H54 (cell line): ENCODE measurements around the gene NSG2.

Experiments
- DNase-seq: peaks from one replicate; pipeline ENCODE4 v3.0.0; 2011; ENCODE audit warnings: low spot score, mixed read lengths; ENCODE audit not compliant: insufficient read length
- FAIRE-seq: peaks from 3 replicates; lab custom pipeline; 2011; peaks lifted over from hg19 to GRCh38; lab: Jason Lieb, UNC
- POLR2A ChIP-seq: IDR thresholded peaks from 2 replicates; pipeline ENCODE4 v1.6.1; 2011; ENCODE audit warnings: low read depth, mild to moderate bottlenecking, low read length

The NSG2 gene

DNA sequence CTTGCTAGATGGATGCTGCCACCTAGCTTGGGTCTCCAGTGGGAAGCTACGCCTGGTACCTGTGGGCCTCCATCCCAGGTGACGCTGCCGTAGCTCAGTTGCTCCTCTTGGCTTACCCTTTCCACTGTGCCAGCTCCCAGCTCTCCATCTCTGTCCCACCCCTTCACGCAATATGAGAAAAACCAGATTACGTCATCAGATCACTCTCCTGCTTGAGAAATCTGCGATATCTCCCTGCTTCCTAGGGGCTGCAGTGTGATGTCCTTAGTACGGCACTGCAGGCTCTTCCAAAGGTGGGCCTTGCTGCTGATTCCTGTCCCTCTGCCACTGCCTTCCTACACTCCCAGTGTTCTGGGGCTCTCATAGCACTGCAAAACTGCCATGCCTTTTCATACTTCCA is 28.9 kb downstream of the NSG2 start:
- FAIRE-seq (no peak), DNase-seq (no peak)
- no peak for TF ChIP-seq POLR2A

DNA sequence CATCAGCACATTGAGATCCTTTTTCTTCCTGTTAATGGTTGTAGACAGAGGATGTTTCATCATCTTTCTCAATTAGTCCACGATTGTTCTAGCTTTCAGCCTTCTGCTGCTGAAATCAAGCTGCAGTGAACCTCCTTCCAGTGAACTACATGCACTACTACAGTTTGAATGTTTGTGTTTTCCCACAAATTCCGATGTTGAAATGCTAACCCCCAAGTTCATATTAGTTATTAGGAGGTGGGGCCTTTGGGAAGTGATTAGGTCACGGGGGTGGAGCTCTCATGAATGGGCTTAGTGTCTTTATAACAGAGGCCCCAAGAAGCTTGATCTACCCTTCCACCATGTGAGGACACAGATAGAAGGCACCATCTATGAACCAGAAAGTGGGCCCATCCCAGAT is 32.9 kb downstream of the NSG2 start:
- no peak for FAIRE-seq
- DNase-seq, result no peak
- TF ChIP-seq POLR2A, result no peak

DNA sequence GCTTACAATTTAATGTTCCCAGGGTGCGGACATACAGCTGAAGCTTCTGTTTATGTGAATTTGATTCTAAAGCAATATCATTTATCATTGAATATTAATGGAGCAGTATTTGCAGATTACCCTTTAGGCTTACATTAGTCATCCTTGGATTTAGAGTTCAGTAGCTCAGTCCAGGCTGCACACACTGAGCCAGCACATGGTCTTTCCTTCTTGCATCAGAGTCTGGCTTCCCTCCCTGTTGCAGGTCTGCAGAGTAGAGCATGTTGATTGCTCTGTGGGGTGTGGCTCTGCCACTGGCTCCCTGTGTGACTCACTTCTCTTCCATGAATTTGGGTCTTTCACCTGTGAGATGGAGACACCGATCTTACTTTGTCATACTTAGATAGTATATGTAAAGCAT is 36.8 kb downstream of the NSG2 start:
- FAIRE-seq, result no peak
- no peak for TF ChIP-seq POLR2A
- no peak for DNase-seq

DNA sequence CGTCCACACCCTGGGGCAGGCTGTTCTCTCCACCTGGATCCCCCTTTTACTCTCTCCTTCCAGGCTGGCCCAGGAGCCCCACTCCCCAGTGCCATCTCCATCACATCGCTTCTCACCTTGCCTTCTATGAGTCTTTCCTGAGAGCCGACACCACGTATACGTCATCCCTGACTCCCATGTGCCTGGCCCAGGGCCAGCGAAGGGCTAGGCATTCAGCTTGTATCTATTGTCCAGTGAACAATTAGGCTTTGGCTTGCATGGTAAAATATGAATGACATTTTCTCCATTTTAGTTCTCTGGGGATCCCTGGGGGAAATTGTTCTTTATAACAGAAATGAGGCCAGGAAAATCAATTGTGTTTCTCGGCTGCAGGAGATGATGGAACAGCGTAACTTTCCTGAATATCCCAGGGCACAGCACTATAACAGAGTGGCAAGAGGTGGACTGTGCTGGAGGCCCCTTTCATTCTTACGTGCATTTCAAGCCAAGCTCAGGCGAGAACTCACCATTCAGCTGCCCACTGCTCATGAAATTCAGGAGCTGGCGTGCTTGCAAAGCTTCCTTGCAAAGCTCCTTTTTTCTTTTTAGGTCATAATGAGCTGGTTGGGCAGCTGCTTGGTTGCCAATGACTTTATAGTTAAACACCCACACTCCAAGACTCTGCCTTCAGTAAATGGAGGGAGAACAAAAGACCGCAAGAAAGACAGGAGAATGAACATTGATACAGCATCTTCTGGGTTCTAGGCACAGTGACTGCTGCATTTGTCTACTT is 37.7 kb downstream of the NSG2 start:
- no peak for FAIRE-seq
- no peak for TF ChIP-seq POLR2A
- DNase-seq, result no peak

DNA sequence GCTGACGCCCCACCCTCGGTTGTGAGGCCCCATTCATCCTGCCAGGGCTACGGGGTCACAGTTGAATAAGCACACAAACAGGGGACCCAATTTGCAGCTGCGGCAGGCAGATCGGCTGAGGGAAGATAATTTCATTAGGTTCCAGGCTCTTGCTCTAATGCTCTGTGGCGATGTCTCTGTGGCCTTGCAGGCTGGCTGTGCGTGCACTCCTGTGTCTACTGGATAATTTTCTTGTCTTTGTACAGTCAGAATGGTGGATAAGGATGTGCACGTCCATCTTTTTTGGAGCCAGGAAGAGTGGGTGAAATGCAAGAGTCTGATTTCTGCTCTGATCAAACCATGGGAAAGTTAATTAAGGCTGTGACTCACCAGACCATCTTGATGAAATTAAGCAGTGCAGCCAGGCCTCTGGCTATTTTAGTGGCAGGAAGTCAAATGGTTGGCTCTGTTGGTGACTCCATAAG is 39.2 kb downstream of the NSG2 start:
- DNase-seq (no peak), FAIRE-seq (no peak)
- TF ChIP-seq POLR2A, result no peak

DNA sequence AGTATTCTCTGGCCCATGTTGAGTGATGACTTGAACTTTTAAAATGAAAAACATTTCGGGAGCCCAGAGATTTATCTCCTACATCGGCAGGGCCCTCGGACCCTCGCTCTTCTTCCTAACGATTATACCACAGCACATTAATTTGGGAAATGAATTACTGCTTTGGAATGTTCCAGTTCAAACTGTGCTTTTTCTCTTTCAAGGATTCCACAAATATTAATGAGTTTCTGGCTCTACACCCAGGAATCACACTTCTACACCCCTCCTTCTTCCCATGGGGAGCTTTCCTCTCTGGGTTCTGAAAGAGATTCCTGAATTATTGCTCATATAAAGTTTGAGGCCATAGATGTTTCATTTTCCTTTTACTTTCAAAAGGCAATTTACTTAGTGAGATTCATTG is 41.2 kb downstream of the NSG2 start:
- FAIRE-seq (no peak), DNase-seq (no peak)
- no peak for TF ChIP-seq POLR2A

DNA sequence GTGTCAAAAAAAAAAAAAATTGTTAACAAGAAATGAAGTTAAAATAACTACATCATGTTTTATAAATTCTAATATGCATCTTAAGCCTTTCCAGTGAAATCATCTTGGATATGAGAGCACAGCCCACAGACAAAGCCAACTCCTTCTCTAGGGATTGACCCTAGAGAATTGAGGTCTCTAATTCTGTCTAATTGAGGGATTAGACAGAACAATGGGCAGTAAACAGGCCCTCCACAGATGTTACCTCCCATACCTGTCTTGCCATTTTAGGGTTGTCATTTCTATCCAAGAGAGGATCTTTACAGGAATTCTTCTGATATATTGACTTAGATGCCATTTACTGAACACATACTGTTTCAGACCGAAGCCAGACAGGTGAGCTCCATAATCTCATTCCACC is 42.3 kb downstream of the NSG2 start:
- TF ChIP-seq POLR2A, result no peak
- DNase-seq, result no peak
- FAIRE-seq, result no peak

DNA sequence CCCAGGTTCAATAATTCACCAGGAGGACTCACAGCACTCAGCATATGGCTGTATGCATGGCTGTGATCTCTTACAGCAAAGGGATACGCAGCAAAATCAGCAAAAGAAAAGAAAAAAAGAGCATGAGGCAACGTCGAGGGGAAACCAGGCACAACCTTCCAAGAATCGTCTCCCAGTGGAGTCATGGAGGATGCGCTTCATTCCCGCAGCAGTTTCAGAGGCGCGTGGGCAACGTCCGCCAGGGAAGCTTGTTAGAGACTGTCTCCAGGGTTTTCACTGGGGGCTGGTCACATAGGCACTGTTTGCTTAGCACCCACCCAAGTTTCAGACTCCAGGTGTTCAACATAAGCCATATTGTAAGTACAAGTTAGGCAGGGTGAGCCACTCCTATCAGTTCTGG is 44.6 kb downstream of the NSG2 start:
- no peak for DNase-seq
- FAIRE-seq, result no peak
- TF ChIP-seq POLR2A, result no peak

DNA sequence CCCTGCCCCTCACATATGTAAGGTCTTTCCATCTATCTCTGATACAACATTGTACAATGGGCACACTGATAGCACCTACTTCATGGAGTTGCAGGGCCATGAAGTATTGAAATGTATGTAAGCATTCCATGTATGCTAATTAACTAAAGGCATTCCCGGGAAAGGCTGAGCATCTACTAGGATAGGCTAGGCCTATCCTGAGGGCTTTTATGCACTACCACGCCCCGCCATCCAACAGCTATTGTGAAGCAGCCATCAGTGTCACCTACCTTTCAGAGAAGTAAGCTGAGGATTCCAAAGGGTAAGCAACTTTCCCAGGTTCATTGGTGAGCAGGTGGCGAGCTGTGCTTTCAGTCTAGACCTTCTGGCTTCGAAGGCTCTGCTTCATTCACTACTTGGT is 47.6 kb downstream of the NSG2 start:
- DNase-seq, result no peak
- no peak for TF ChIP-seq POLR2A
- FAIRE-seq, result no peak

DNA sequence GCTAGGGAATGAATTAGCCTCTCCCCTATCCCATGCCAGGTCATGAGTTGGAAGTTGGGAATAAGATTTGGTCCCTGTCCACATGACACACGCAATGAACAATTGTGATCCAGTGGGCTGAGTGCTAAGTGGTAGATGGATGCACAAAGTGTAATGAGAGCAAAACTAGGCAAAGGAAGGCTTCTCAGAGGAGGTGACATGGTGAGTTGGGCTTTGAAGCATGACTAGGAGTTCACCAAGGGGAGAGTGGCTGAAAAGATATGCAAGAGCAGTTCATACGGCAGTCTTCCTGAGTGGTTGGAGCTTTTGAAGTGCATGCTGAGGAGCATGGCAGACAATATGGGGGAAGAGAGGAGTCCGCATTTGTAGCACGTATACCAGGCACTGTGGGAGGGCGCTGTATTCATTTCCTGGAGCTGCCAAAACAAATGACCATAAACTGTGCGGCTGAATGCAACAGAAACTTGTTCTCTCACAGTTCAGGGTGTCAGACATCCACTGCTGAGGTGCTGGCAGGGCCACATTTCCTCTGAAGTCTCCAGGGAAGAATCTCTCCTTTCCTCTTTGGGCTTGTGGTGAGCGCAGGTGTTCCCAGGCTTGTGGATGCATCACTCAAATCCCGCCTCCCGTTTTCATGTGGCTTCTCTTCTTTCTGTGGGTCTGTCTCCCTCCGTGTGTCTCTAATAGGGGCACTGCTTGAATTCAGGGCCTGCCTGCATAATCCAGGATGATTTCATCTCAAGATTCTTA is 49.5 kb downstream of the NSG2 start:
- DNase-seq, result no peak
- no peak for FAIRE-seq
- TF ChIP-seq POLR2A, result no peak

DNA sequence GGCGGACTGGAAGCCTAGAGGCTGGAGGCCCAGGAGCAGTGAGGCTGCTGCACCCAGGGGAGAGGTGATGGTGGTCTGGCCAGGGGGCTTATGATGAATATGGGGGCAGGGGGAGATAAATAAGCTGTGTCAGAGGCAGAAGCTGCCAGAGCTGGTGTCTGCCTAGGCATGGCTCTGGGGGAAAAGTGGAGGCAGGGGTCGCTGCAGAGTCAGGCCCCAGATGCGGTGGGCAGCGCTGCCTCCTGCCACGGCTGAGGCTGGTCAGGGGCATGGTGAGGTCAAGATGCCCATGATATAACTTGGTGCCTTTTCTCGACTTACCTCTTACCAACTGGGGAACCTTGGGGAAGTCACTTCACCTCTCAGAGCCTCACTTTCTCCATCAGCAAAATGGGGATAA is 51.1 kb downstream of the NSG2 start:
- FAIRE-seq (no peak), DNase-seq (no peak)
- no peak for TF ChIP-seq POLR2A

DNA sequence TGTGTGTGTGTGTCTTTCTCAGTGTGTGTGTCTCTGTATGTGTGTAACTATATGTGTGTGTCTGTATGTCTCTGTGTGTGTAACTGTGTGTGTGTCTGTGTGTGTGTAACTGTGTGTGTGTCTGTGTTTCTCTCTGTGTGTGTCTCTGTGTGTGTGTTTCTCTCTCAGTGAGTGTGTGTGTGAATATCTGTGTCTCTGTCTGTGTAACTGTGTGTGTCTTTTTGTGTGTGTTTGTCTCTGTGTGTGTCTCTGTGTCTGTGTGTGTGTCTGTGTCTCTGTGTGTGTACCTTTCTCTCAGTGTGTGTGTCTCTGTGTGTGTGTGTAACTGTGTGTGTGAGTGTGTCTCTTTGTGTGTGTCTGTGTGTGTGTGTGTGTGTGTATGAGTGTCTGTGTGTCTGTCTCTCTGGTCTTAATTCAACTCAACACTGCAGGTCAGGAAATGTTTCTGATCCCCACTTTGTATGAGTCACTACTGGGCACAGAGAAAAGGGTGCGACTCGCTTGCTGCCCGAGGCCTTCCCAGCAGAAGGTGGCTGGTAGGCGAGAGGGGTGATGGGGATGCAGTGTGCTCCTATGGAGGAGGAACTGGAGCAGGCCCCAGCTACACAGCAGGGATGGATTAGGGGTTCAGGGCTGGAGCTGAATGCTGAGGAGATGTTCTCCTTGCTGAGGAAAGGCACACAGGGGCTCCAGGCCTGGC is 52.1 kb downstream of the NSG2 start:
- peak; percentile 41; the same call in 1 of the 2 replicates for TF ChIP-seq POLR2A
- peak; percentile 47 for DNase-seq
- no peak for FAIRE-seq

DNA sequence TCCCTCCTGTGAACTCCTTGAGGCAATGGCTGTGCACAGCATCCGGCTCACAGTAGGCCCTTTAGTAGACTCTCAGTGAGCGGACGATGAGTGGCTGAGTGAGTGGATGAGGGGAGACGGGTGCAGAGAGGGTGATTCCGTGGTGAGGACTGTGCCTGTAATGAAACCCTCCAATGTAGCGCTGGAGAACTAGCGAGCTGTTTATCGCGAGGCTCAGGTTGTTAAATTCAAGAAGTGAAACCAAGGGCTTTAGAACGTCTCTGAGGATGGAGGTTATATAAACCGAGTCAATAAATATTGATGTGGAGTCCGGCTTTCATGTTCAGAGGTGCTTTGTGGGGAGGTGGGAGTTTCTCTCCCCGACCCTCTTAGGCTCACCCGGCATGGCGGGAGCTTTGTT is 53.2 kb downstream of the NSG2 start:
- TF ChIP-seq POLR2A, result no peak
- FAIRE-seq (no peak), DNase-seq (no peak)

DNA sequence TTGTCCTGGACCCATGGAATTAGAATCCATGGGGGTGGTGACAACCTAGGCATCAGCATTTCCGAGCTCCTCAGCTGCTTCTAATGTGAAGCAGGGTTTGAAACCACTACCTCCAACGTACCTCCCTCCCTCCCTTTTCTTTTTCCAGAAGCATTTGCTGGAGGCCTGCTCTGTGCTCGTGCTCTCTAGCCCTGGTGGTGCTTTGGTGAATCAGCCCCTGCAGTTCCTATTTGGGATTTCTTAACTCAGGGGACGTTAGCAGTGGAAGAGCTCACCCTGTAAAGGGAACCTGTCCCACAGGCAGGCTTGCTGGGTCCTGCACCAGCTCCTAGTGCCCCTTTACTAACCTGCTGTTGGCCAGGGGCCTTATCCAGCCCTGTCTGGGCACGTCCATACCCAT is 55.0 kb downstream of the NSG2 start:
- no peak for FAIRE-seq
- no peak for DNase-seq
- TF ChIP-seq POLR2A, result no peak
